ENCODE data around the gene NEK6.

NEK6 gene

GRCh38 chr9:124366476-124367220 is 108.9 kb downstream of the NEK6 start:
- ATAC-seq (replicated peaks), result no peak
- H3K4me3 Mint-ChIP-seq, result no peak overlapping the region

DNA sequence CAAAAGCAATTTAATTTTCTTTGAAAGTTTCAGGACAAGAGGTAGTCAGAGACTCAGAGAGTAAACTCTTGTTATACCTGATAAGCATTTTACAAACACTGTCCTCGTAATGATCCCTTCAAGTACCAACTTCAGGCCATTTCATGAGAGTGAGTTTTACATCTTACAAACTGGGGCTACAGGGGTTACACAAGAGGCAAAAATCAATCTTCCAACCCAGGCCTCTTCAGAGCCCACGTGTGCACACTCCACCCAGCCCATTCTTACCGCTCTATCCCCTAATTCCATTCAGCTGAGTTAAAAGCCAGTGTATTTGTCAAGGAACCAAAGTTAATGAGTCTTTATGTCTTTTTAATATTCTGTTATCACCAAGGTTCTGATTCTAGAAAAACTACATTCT is 110.9 kb downstream of the NEK6 start:
- DNase-seq (no peak), ATAC-seq (replicated peaks) (no peak)
- Mint-ChIP-seq H3K36me3 (ENCODE audit: insufficient read depth) (peaks cover 10% of the 10 kb centered on the region), H3K27me3 (no peaks in the 10 kb centered on the region), H3K9me3 (no peaks in the 10 kb centered on the region), H3K4me3 (no peak overlapping the region), H3K4me1 (ENCODE audit: low read depth in 2 of 2) (peaks cover 39 to 67% of the 10 kb centered on the region in 2 donors), H3K27ac (peak overlapping the region; percentile 28 to 36)

More at GRCh38 chr9:124366476-124367220, 108.9 kb downstream of the NEK6 start:
- H3K27me3 Mint-ChIP-seq, result no peaks in the 10 kb centered on the region
- H3K4me1 Mint-ChIP-seq (ENCODE audit: low read depth in 2 of 2), result peaks cover 32 to 57% of the 10 kb centered on the region in 2 donors
- H3K27ac Mint-ChIP-seq, result peak overlapping the region in 1 of 2 donors; percentile 56
- H3K9me3 Mint-ChIP-seq, result no peaks in the 10 kb centered on the region
- H3K36me3 Mint-ChIP-seq (ENCODE audit: insufficient read depth), result peaks cover 18% of the 10 kb centered on the region
- DNase-seq, result no peak

GRCh38 chr9:124369231-124369797 is 111.6 kb downstream of the NEK6 start:
- Mint-ChIP-seq H3K9me3 (no peaks in the 10 kb centered on the region), H3K36me3 (ENCODE audit: insufficient read depth) (peaks cover 8% of the 10 kb centered on the region), H3K27me3 (no peaks in the 10 kb centered on the region), H3K4me3 (no peak overlapping the region), H3K27ac (peak overlapping the region; percentile 28 to 36), H3K4me1 (ENCODE audit: low read depth in 2 of 2) (peaks cover 38 to 69% of the 10 kb centered on the region in 2 donors)
- DNase-seq (no peak), ATAC-seq (replicated peaks) (no peak)

- no peaks in the 10 kb centered on the region for H3K27me3 Mint-ChIP-seq
- H3K4me1 Mint-ChIP-seq (ENCODE audit: low read depth in 2 of 2), result peaks cover 36 to 58% of the 10 kb centered on the region in 2 donors
- DNase-seq (no peak), ATAC-seq (replicated peaks) (no peak)
- no peak overlapping the region for H3K4me3 Mint-ChIP-seq
- peak overlapping the region in 1 of 2 donors; percentile 13 for H3K27ac Mint-ChIP-seq
- peaks cover 16% of the 10 kb centered on the region for H3K36me3 Mint-ChIP-seq (ENCODE audit: insufficient read depth)
- H3K9me3 Mint-ChIP-seq, result no peaks in the 10 kb centered on the region
These were observed 113.3 kb downstream of the NEK6 start for GRCh38 chr9:124370896-124371582.

GRCh38 chr9:124372038-124372437 is 114.3 kb downstream of the NEK6 start:
- peaks cover 12% of the 10 kb centered on the region for H3K36me3 Mint-ChIP-seq (ENCODE audit: insufficient read depth)
- H3K4me1 Mint-ChIP-seq (ENCODE audit: low read depth in 2 of 2), result peaks cover 33 to 60% of the 10 kb centered on the region in 2 donors
- H3K9me3 Mint-ChIP-seq, result no peaks in the 10 kb centered on the region
- H3K27ac Mint-ChIP-seq, result peak overlapping the region in 1 of 2 donors; percentile 13
- no peak for DNase-seq
- no peaks in the 10 kb centered on the region for H3K27me3 Mint-ChIP-seq
- no peak overlapping the region for H3K4me3 Mint-ChIP-seq
- ATAC-seq (replicated peaks), result no peak

DNA sequence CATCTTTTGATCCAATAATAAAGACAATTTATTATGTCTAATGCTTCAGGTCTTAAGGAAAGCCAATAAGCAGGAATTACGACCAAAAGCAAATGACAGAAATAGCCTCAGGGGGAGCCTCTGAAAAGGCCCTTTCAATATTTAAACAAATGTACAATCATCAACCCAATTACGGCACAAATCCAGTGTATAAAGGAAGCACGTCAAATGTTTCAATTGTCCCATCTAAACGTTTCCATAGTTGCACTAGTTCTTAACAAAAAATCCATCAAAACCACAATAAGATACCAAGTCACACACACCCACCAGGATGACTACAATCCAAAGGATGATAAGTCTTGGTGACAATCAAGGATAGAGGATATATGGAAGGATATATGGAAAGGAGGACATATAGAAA is 115.6 kb downstream of the NEK6 start:
- H3K4me1 Mint-ChIP-seq (ENCODE audit: low read depth in 2 of 2), result peaks cover 34 to 55% of the 10 kb centered on the region in 2 donors
- H3K4me3 Mint-ChIP-seq, result no peak overlapping the region
- H3K36me3 Mint-ChIP-seq (ENCODE audit: insufficient read depth), result peaks cover 12% of the 10 kb centered on the region
- ATAC-seq (replicated peaks) (no peak), DNase-seq (no peak)
- no peaks in the 10 kb centered on the region for H3K9me3 Mint-ChIP-seq
- no peaks in the 10 kb centered on the region for H3K27me3 Mint-ChIP-seq
- H3K27ac Mint-ChIP-seq, result peak overlapping the region in 1 of 2 donors; percentile 22

DNA sequence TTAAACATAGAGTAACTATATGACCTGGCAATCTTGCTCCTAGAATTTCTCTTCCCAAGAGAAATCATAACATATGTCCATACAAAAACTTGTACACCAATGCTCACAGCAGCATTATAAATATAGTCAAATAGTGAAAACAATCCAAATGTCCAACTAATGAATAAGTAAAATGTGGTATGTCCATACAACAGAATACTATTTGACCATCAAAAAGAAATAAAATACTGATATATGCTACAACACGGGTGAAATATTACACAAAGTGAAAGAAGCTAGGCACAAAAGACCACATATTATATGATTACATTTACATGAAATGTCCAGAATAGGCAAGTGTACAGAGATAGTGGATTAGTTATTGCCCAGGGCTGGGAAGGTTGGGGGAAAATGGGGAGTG is 116.1 kb downstream of the NEK6 start:
- no peak for ATAC-seq (replicated peaks)
- Mint-ChIP-seq H3K36me3 (ENCODE audit: insufficient read depth) (peaks cover 12% of the 10 kb centered on the region), H3K27ac (no peak overlapping the region), H3K27me3 (no peaks in the 10 kb centered on the region), H3K9me3 (no peaks in the 10 kb centered on the region), H3K4me3 (no peak overlapping the region), H3K4me1 (ENCODE audit: low read depth in 2 of 2) (peaks cover 32 to 50% of the 10 kb centered on the region in 2 donors)
- DNase-seq, result no peak

DNA sequence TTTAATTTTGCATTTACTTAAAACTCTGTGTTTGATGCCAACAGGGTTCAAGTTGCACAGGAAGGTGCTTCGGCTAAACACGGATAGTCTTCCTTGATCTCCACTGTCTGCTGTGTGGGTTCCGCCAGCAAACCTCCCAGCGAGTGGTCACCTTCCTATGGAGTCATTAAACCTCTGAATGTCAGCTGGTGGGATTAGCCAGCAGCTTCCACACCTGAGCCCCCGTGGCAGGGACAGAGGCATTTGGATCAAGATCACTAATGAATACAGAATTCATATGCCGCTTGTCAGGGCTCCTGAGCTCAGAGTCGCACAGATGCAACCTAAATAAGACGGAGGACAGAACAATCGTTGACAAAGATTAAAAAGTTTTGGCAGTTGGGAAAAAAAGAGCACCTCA is 118.0 kb downstream of the NEK6 start:
- DNase-seq, result no peak
- H3K27me3 Mint-ChIP-seq, result no peaks in the 10 kb centered on the region
- H3K36me3 Mint-ChIP-seq (ENCODE audit: insufficient read depth), result peaks cover 21% of the 10 kb centered on the region
- H3K4me3 Mint-ChIP-seq, result no peak overlapping the region
- H3K9me3 Mint-ChIP-seq, result no peaks in the 10 kb centered on the region
- peaks cover 24 to 48% of the 10 kb centered on the region in 2 donors for H3K4me1 Mint-ChIP-seq (ENCODE audit: low read depth in 2 of 2)
- ATAC-seq (replicated peaks), result no peak
- no peak overlapping the region for H3K27ac Mint-ChIP-seq

- Mint-ChIP-seq H3K27ac (no peak overlapping the region), H3K4me1 (ENCODE audit: low read depth in 2 of 2) (peaks cover 24 to 46% of the 10 kb centered on the region in 2 donors)
These were observed 118.6 kb downstream of the NEK6 start for GRCh38 chr9:124376329-124376728.

DNA sequence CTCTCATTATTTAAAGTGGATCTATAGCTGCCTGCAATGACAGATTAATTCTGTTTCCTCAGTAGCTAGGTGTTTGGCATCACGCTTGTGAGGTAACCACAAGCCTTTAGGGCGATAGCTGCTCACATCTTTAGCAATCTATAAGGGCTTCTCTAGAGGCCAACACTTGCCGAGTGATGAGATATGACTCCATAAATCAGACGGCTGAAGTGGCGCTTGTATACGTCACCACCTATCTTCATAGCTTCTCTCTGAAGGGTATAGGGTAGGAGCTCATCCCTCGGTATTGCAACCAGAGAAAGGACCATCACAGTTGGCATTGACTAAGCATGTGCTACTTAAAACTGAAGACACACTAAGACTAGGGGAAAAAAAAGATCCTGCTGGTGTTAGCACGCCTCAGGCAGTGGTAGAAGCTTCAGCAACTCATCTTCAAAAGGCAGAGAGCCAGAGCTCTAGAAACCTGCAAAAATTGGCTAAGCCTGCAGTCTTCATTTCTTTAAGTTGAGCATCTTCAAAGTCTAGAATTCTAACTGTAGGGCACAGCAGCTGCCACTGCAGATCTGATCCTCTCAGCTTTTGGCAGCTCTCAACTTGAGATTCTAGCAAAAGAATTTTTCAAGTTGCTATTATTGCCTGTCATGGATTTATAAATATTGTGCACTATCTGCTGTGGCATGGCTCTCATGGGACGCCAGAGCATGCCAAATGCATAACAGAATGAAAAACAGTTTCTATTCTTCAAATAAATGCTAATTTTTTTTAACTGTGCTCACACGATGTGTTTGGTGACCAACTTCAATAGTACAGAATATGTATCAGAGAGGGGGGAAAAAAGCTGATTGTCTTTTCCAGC is 120.0 kb downstream of the NEK6 start:
- H3K9me3 Mint-ChIP-seq, result no peaks in the 10 kb centered on the region
- H3K27ac Mint-ChIP-seq, result peak overlapping the region; percentile 17 to 47
- H3K4me3 Mint-ChIP-seq, result no peak overlapping the region
- peaks cover 15 to 33% of the 10 kb centered on the region in 2 donors for H3K4me1 Mint-ChIP-seq (ENCODE audit: low read depth in 2 of 2)
- DNase-seq, result no peak
- no peak for ATAC-seq (replicated peaks)
- H3K27me3 Mint-ChIP-seq, result no peaks in the 10 kb centered on the region
- peaks cover 25% of the 10 kb centered on the region for H3K36me3 Mint-ChIP-seq (ENCODE audit: insufficient read depth)

More at GRCh38 chr9:124376329-124376728, 118.6 kb downstream of the NEK6 start:
- no peak overlapping the region for H3K4me3 Mint-ChIP-seq
- no peaks in the 10 kb centered on the region for H3K9me3 Mint-ChIP-seq
- ATAC-seq (replicated peaks) (no peak), DNase-seq (no peak)
- peaks cover 20% of the 10 kb centered on the region for H3K36me3 Mint-ChIP-seq (ENCODE audit: insufficient read depth)
- no peaks in the 10 kb centered on the region for H3K27me3 Mint-ChIP-seq

DNA sequence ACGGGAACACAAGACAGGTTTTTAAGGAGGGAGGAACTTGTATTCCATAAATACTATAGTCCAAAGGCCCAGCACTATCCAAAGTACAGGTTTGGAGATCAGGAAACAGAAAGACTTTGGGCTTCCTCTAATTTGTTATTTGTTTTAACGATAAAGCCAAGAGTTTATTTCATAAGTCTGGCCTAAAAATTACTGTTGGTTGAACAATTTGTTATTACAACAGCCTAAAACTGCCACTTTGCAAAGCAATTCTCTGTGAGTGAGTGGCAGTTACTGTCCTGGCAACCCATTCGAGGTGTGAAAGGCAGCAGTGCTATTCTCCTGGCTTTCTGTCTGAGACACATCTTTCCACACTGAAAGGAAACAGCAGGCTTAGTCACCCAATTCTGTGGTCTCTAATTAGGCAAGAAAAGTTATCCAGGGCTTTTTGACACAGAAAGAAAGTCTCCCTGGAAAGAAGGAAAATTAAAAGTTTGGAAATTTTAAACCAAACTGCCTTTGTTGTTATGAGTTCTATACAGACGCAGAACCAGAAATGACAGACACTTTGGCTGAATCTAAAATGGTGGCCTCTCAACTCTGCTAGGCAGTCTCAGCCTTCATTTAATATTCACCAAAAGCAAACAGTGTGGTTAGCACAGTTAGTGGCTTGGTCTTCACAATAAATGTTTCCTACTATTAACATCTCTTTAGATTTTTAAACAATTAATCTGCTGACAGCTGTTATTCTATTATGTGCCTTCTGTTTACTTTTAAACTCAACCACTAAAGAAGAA is 123.6 kb downstream of the NEK6 start:
- DNase-seq (no peak), ATAC-seq (replicated peaks) (no peak)
- no peak overlapping the region for H3K4me3 Mint-ChIP-seq
- H3K9me3 Mint-ChIP-seq, result no peaks in the 10 kb centered on the region
- H3K36me3 Mint-ChIP-seq (ENCODE audit: insufficient read depth), result peaks cover 43% of the 10 kb centered on the region
- no peaks in the 10 kb centered on the region for H3K27me3 Mint-ChIP-seq
- H3K27ac Mint-ChIP-seq, result no peak overlapping the region
- peaks cover 9 to 21% of the 10 kb centered on the region in 2 donors for H3K4me1 Mint-ChIP-seq (ENCODE audit: low read depth in 2 of 2)

GRCh38 chr9:124384210-124384609 is 126.5 kb downstream of the NEK6 start:
- DNase-seq, result no peak
- no peak for ATAC-seq (replicated peaks)
- Mint-ChIP-seq H3K9me3 (no peaks in the 10 kb centered on the region), H3K4me3 (no peak overlapping the region), H3K27me3 (no peaks in the 10 kb centered on the region), H3K4me1 (ENCODE audit: low read depth in 2 of 2) (peaks cover 11 to 17% of the 10 kb centered on the region in 2 donors), H3K36me3 (ENCODE audit: insufficient read depth) (peaks cover 48% of the 10 kb centered on the region), H3K27ac (no peak overlapping the region)

All from effector memory CD8-positive, alpha-beta T cell (primary cell).